GM19193 (cell line): ENCODE measurements around the gene USP51.
A peak's percentile ranks its signal among the peaks of the same experiment; 100 is the strongest.

Source experiments
- POLR2A ChIP-seq: IDR thresholded peaks from 4 replicates; pipeline ENCODE4 v1.6.1; 2011; ENCODE audit not compliant: insufficient read depth, insufficient read length; ENCODE audit errors: extremely low read depth

The USP51 gene

GRCh38 chrX:55489314-55490009, at the start of gene USP51:
Gene USP51 (minus strand): TSS chrX:55489848. CDS start chrX:55488939, 909 bp downstream.
- no peak for TF ChIP-seq POLR2A

- TF ChIP-seq POLR2A, result no peak
Measured at GRCh38 chrX:55524487-55524886, 34.8 kb upstream of the USP51 start.

- TF ChIP-seq POLR2A, result no peak
Measured at GRCh38 chrX:55523356-55523755, 33.7 kb upstream of the USP51 start.

- TF ChIP-seq POLR2A, result no peak
Measured at GRCh38 chrX:55522596-55523276, 33.1 kb upstream of the USP51 start.

GRCh38 chrX:55521687-55522086, 32.0 kb upstream of the USP51 start:
- no peak for TF ChIP-seq POLR2A

GRCh38 chrX:55490974-55491373, 1.3 kb upstream of the USP51 start:
- TF ChIP-seq POLR2A, result no peak

GRCh38 chrX:55490121-55490520, 473 bp upstream of the USP51 start:
- no peak for TF ChIP-seq POLR2A

GRCh38 chrX:55488593-55489313, 895 bp downstream of the USP51 start:
- TF ChIP-seq POLR2A, result peak; percentile 50

- TF ChIP-seq POLR2A, result no peak
Measured at GRCh38 chrX:55488006-55488592, 1.5 kb downstream of the USP51 start.

- TF ChIP-seq POLR2A, result no peak
Measured at GRCh38 chrX:55487143-55487542, 2.5 kb downstream of the USP51 start.

- no peak for TF ChIP-seq POLR2A
Measured at GRCh38 chrX:55486736-55487135, 2.9 kb downstream of the USP51 start.

- no peak for TF ChIP-seq POLR2A
Measured at GRCh38 chrX:55484948-55485347, 4.7 kb downstream of the USP51 start.

- no peak for TF ChIP-seq POLR2A
Measured at GRCh38 chrX:55480390-55481062, 9.1 kb downstream of the USP51 start.

- no peak for TF ChIP-seq POLR2A
Measured at GRCh38 chrX:55452833-55453124, 36.9 kb downstream of the USP51 start.

GRCh38 chrX:55451990-55452832, 37.4 kb downstream of the USP51 start, which contains the start of gene MAGEH1:
Gene MAGEH1 (plus strand): TSS chrX:55452127. CDS start chrX:55452375, 248 bp downstream.
- peak; percentile 70 for TF ChIP-seq POLR2A

GRCh38 chrX:55451626-55451989, 38.0 kb downstream of the USP51 start:
- TF ChIP-seq POLR2A, result no peak
